Peyer's patch (tissue), 4 donors: ENCODE measurements around the gene SYNDIG1. TPM values are rescaled to one million over a fixed set of nuclear protein-coding genes. Genes with fewer than 3 reads are reported as not detected.

Experiments used
- DNase-seq, 3 donors: peaks; one replicate each; pipeline ENCODE4 v3.0.0-alpha.2; 2017 to 2019
- H3K27ac ChIP-seq, 4 donors: fragments of 200-600 bp; sonication (generic); one replicate each; pipeline ENCODE4 v1.5.1; 2016 to 2019
- H3K27me3 ChIP-seq, 2 donors: fragments of 200-600 bp; sonication (generic); one replicate each; pipeline ENCODE4 v1.5.1; 2019
- H3K36me3 ChIP-seq, 3 donors: fragments of 200-600 bp; sonication (generic); one replicate each; pipeline ENCODE4 v1.5.1; 2016 to 2019
- H3K4me1 ChIP-seq, 4 donors: fragments of 200-600 bp; sonication (generic); one replicate each; pipeline ENCODE4 v1.5.1; 2016 to 2019
- H3K4me3 ChIP-seq, 4 donors: fragments of 200-600 bp; sonication (generic); 1 replicate in 3 of 4; 2 replicates in 1 of 4; pipeline ENCODE4 v1.5.1; 2016 to 2019; ENCODE audit warnings: mild to moderate bottlenecking in 1 of 4
- H3K9me3 ChIP-seq, 4 donors: fragments of 200-600 bp; sonication (generic); one replicate each; pipeline ENCODE4 v1.5.1; 2016 to 2019; ENCODE audit warnings: mild to moderate bottlenecking in 1 of 4
- POLR2A ChIP-seq, 2 donors: fragments of 450-650 bp; IDR thresholded peaks; one replicate each; pipeline ENCODE4 v1.5.1; 2017; ENCODE audit warnings: antibody characterized with exemption in 2 of 2, mild to moderate bottlenecking in 2 of 2, moderate library complexity in 2 of 2
- total RNA-seq, 4 donors: library from RNA; depleted of rRNA; stranded (reverse); fragments of >200 nt; gene quantifications; one replicate each; pipeline ENCODE4 v1.1.0, GENCODE V29; 2016
- TF ChIP-seq, protein P1 (sequence below), 6 experiments: fragments of 450-650 bp in 4 of 6; fragments of 200-600 bp in 2 of 6; sonication (generic) in 1 of 6; IDR thresholded peaks; one replicate each; pipeline ENCODE4 v1.5.1; 2017 to 2019; ENCODE audit warnings: antibody characterized with exemption in 6 of 6, mild to moderate bottlenecking in 3 of 6, moderate library complexity in 1 of 6

The SYNDIG1 gene
- total RNA-seq, 4 donors from 2014 or later: 0.76 to 1.7 TPM; not detected in 2

DNA sequence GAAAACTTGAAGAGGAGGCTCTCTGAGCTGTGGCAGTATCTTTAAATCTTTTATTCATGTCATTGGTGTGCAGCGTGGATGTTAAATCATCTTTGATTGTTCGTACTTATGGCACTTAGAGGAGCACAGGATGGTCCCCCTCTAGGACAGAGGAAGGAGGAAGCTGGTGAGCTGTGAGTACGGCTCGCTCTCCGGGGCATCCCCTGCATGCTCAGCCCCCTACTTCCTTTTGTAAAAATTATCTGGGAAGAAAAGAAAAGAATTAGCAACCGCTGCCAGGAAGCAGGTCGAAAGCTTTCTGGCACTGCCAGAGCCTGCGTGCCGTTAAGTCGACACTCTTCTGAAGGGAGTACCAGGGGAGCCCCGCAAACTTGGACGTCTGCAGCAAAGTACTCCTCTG, 158.5 kb downstream of the SYNDIG1 start:
- no peak for DNase-seq
- TF ChIP-seq, protein P1, sequence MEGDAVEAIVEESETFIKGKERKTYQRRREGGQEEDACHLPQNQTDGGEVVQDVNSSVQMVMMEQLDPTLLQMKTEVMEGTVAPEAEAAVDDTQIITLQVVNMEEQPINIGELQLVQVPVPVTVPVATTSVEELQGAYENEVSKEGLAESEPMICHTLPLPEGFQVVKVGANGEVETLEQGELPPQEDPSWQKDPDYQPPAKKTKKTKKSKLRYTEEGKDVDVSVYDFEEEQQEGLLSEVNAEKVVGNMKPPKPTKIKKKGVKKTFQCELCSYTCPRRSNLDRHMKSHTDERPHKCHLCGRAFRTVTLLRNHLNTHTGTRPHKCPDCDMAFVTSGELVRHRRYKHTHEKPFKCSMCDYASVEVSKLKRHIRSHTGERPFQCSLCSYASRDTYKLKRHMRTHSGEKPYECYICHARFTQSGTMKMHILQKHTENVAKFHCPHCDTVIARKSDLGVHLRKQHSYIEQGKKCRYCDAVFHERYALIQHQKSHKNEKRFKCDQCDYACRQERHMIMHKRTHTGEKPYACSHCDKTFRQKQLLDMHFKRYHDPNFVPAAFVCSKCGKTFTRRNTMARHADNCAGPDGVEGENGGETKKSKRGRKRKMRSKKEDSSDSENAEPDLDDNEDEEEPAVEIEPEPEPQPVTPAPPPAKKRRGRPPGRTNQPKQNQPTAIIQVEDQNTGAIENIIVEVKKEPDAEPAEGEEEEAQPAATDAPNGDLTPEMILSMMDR (IDR thresholded peaks at IDR 0.05): no peak
- TF ChIP-seq POLR2A (IDR thresholded peaks at IDR 0.05): no peak
- H3K36me3 ChIP-seq: no peaks in the 10 kb centered on the region
- no peak overlapping the region for H3K4me3 ChIP-seq
- H3K27ac ChIP-seq: no peak overlapping the region
- H3K4me1 ChIP-seq: no peaks in the 10 kb centered on the region
- no peaks in the 10 kb centered on the region for H3K9me3 ChIP-seq
- H3K27me3 ChIP-seq: no peaks in the 10 kb centered on the region

DNA sequence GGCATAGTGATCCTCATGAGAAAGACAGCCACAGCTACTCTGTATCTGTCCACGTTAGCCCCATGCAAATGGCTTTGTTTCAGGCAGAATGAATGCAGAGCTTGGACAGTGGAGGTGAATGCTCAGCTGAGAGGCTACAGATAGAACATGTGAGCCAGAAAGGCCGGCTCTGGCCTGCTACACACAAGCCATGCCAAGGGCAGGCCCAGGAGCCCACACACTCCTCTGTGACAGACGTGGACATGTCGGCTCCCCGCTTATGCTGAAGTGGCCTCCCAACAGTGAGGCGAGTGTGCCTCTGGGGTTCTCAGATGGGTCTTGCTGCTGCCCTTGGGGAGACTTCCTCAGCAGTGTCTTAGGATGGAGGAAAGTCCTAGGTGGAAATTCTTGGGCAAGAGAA, 159.6 kb downstream of the SYNDIG1 start:
- H3K27me3 ChIP-seq: no peaks in the 10 kb centered on the region
- no peak overlapping the region for H3K27ac ChIP-seq
- no peaks in the 10 kb centered on the region for H3K36me3 ChIP-seq
- no peaks in the 10 kb centered on the region for H3K9me3 ChIP-seq
- DNase-seq: no peak
- no peaks in the 10 kb centered on the region for H3K4me1 ChIP-seq
- TF ChIP-seq POLR2A (IDR thresholded peaks at IDR 0.05): no peak
- TF ChIP-seq, protein P1 (IDR thresholded peaks at IDR 0.05): no peak
- no peak overlapping the region for H3K4me3 ChIP-seq

DNA sequence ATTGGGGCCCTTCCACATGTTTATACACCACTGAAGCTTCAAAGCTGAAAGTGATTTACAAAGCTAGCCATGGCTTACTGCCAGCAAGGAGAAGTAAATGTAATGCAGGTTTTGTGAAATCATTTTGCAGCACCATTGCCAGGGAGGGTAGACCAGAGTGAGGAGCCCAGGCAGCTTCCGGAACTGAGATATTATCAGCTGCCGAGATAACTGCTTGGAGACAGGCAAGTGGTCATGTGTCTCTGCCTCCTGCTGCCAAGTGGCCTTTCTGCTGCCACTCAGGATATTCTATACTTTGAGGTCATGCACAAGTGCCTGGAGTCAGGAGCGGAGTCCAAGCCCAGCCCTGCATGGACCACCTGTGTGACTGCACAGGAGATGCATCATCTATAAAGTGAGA, 160.2 kb downstream of the SYNDIG1 start:
- Histone ChIP-seq H3K36me3 (no peaks in the 10 kb centered on the region), H3K4me1 (no peaks in the 10 kb centered on the region), H3K27ac (no peak overlapping the region), H3K4me3 (no peak overlapping the region), H3K27me3 (no peaks in the 10 kb centered on the region), H3K9me3 (no peaks in the 10 kb centered on the region)
- TF ChIP-seq, protein P1 (IDR thresholded peaks at IDR 0.05): no peak
- DNase-seq: no peak

DNA sequence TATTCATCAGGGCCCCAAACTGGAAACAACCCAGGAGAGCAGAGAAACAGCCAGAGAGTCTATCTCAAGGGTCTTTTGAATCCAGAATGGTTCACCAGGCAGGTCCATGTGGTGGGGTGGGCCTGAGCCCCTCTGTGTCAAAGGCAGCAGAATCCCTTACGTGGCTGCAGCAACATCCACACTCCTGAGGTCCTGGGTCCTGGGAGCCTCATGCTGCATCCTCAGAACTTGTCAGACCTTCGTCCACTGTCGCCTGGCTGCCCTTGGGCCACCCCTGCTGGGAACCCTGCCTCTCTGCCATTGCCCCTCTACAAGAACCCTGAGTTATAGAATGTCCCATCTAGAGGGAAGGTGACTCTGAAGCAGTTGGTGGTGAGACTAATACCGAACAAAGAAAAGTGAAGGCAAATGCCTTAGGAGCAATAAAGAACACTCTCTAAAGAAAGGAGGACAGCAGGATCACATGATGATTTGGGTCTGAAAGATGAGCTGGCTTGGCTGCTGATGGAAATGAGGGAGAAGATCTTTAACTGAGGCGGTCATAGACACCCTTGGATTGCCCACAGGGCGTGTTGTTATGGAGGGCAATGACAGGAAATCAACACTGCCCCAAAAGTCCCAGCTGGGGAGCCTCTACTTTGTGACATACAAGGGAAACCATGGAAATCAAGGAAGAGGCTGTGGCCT, 161.2 kb downstream of the SYNDIG1 start:
- no peaks in the 10 kb centered on the region for H3K27me3 ChIP-seq
- H3K9me3 ChIP-seq: no peaks in the 10 kb centered on the region
- TF ChIP-seq POLR2A (IDR thresholded peaks at IDR 0.05): no peak
- TF ChIP-seq, protein P1 (IDR thresholded peaks at IDR 0.05): no peak
- H3K4me3 ChIP-seq: no peak overlapping the region
- no peak overlapping the region for H3K27ac ChIP-seq
- H3K36me3 ChIP-seq: no peaks in the 10 kb centered on the region
- DNase-seq: no peak
- no peaks in the 10 kb centered on the region for H3K4me1 ChIP-seq

DNA sequence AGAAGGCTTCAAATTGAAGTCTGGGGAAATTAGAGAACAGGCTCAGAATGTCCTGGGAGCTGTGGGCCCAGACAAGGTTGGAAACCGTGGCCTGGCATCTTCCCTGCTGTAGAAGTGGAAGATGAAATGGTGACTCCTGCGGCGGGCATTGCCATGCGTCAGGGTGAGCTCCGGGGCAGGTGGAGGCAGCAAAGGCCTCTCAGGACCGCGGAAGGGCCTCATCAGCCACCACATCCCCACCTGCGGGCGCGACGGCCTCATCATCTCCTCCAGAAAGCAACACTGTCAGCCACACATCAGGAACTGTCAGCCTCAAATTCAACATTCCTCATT, 161.7 kb downstream of the SYNDIG1 start:
- DNase-seq: no peak
- no peaks in the 10 kb centered on the region for H3K9me3 ChIP-seq
- TF ChIP-seq, protein P1 (IDR thresholded peaks at IDR 0.05): no peak
- no peak for TF ChIP-seq POLR2A (IDR thresholded peaks at IDR 0.05)
- no peaks in the 10 kb centered on the region for H3K4me1 ChIP-seq
- H3K27ac ChIP-seq: no peak overlapping the region
- H3K36me3 ChIP-seq: no peaks in the 10 kb centered on the region
- H3K4me3 ChIP-seq: no peak overlapping the region
- no peaks in the 10 kb centered on the region for H3K27me3 ChIP-seq

DNA sequence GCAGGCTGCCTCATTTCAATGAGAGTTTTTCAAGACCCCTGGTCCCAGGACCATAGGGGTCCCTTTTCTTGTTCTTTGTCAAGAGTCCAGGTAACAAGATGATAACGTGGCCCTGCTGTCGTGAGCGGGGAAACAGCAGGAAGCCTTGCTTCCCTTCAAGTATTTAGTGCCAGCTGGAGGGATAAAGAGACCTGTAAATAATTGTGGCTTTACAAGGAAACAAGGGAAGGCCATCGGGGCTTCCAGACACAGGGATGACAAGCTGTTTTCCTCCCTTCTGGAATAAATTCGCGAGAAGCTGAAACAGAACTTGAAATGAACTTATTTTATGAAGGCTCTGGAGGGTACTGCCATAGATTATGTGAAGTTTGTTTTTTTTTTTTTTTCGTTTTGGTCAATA, 163.2 kb downstream of the SYNDIG1 start:
- DNase-seq: no peak
- Histone ChIP-seq H3K27me3 (no peaks in the 10 kb centered on the region), H3K36me3 (no peaks in the 10 kb centered on the region), H3K27ac (no peak overlapping the region), H3K4me3 (no peak overlapping the region), H3K4me1 (no peaks in the 10 kb centered on the region), H3K9me3 (no peaks in the 10 kb centered on the region)
- TF ChIP-seq, protein P1 (IDR thresholded peaks at IDR 0.05): no peak
- no peak for TF ChIP-seq POLR2A (IDR thresholded peaks at IDR 0.05)
